Activated CD4-positive, alpha-beta T cell treated with anti-CD3 and anti-CD28 coated beads for 48 hours (primary cell): Measurements from ENCODE around the gene KCP.
"Not testable (repeated sequence)": the region's sequence is repeated elsewhere in the genome, so short reads cannot be mapped to it uniquely, and the experiment has no call there.

Experiments used
- DNase-seq: peaks from one replicate; pipeline ENCODE4 v3.0.0-alpha.2; 2020

KCP gene

GRCh38 chr7:128919881-128920799 lies 9.6 kb upstream of the KCP start:
- no peak for DNase-seq

- DNase-seq = no peak
Observed at GRCh38 chr7:128919241-128919640, 8.7 kb upstream of the KCP start.

GRCh38 chr7:128918016-128918665 lies 7.6 kb upstream of the KCP start:
- DNase-seq = no peak

GRCh38 chr7:128917122-128917521 lies 6.6 kb upstream of the KCP start:
- no peak for DNase-seq

- no peak for DNase-seq
Observed at GRCh38 chr7:128916643-128916915, 6.1 kb upstream of the KCP start.

GRCh38 chr7:128915841-128916642 lies 5.5 kb upstream of the KCP start:
- no peak for DNase-seq

- DNase-seq = no peak
Observed at GRCh38 chr7:128915271-128915819, 4.8 kb upstream of the KCP start.

GRCh38 chr7:128914566-128915151 lies 4.2 kb upstream of the KCP start:
- DNase-seq = no peak

GRCh38 chr7:128913870-128914565 lies 3.5 kb upstream of the KCP start:
- DNase-seq = no peak

GRCh38 chr7:128912709-128913495 lies 2.4 kb upstream of the KCP start:
- not testable (repeated sequence) for DNase-seq

- DNase-seq = no peak
Observed at GRCh38 chr7:128912281-128912680, 1.8 kb upstream of the KCP start.

GRCh38 chr7:128911423-128912031 lies 1.0 kb upstream of the KCP start:
- DNase-seq = no peak

GRCh38 chr7:128909625-128910568 lies 612 bp downstream of the KCP start:
- no peak for DNase-seq

GRCh38 chr7:128908750-128909624 lies 1.5 kb downstream of the KCP start:
- no peak for DNase-seq

- DNase-seq = no peak
Observed at GRCh38 chr7:128906766-128907559, 3.5 kb downstream of the KCP start.

- DNase-seq = no peak
Observed at GRCh38 chr7:128906001-128906765, 4.3 kb downstream of the KCP start.
